A673 (cell line): Measurements from ENCODE around the gene FBRS.

Experiments
- EZH2 ChIP-seq: fragments of 200-600 bp; sonication (generic); IDR thresholded peaks from 2 replicates; pipeline ENCODE4 v1.6.1; 2017; ENCODE audit warnings: borderline replicate concordance, low read depth, mild to moderate bottlenecking, mixed read lengths, antibody characterized with exemption, low read length; ENCODE audit not compliant: poor library complexity, severe bottlenecking
- TF ChIP-seq, protein P1 (sequence below): fragments of 300-800, 200-600 bp; sonication (generic); conservative IDR thresholded peaks from 2 replicates; pipeline ENCODE4 v1.5.1; 2017; ENCODE audit warnings: low read depth, mild to moderate bottlenecking, antibody characterized with exemption, low read length, moderate library complexity, mixed read lengths

DNA sequence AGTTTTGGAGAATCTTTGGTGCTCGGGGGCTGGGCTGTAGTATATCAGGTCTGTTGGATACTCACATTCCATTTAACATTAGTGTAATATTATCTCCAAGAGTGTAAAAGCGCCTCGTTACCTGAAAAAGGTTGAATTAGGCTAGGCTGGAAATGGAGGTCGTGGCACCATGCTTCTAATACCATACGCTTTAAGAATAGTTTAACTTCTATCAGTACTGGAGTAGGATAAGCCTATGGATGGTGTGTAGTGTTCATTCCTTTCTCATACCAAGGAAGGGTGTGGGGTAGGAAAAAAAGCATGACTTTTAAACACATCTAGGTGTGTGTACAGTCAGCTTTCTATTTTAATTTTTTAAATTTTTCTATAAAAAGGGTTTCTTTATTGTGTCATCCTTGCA, 42.7 kb downstream of the FBRS start:
- no peak for TF ChIP-seq EZH2
- TF ChIP-seq, protein P1, sequence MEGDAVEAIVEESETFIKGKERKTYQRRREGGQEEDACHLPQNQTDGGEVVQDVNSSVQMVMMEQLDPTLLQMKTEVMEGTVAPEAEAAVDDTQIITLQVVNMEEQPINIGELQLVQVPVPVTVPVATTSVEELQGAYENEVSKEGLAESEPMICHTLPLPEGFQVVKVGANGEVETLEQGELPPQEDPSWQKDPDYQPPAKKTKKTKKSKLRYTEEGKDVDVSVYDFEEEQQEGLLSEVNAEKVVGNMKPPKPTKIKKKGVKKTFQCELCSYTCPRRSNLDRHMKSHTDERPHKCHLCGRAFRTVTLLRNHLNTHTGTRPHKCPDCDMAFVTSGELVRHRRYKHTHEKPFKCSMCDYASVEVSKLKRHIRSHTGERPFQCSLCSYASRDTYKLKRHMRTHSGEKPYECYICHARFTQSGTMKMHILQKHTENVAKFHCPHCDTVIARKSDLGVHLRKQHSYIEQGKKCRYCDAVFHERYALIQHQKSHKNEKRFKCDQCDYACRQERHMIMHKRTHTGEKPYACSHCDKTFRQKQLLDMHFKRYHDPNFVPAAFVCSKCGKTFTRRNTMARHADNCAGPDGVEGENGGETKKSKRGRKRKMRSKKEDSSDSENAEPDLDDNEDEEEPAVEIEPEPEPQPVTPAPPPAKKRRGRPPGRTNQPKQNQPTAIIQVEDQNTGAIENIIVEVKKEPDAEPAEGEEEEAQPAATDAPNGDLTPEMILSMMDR, result no peak
